Calu3 (cell line): Measurements from ENCODE around the gene PARG. TPM values are rescaled to one million over a fixed set of nuclear protein-coding genes. Genes with fewer than 3 reads are reported as not detected.
"Not testable (repeated sequence)": the region's sequence is repeated elsewhere in the genome, so short reads cannot be mapped to it uniquely, and the experiment has no call there.

Source experiments
- BruUV-seq: library from RNA; stranded (reverse); fragments of 400-500 nt; replicated peaks from 2 replicates; lab custom pipeline; 2021; lab: Mats Ljungman, UMichigan
- CTCF ChIA-PET: fragments of 300-600 bp; sonication (Branson Sonifier 250); formaldehyde crosslinking; loops from one replicate; lab custom pipeline; 2022; ENCODE audit warnings: antibody characterized with exemption; lab: Charles Lee
- DNase-seq: peaks from one replicate; pipeline ENCODE4 v3.0.0; 2022
- H3K27ac Mint-ChIP-seq: one replicate; pipeline ENCODE4 v1.8.0; 2022; ENCODE audit warnings: mixed read lengths; ENCODE audit not compliant: unreplicated experiment
- H3K27me3 Mint-ChIP-seq: one replicate; pipeline ENCODE4 v1.8.0; 2022; ENCODE audit warnings: mixed read lengths; ENCODE audit not compliant: unreplicated experiment
- H3K36me3 Mint-ChIP-seq: one replicate; pipeline ENCODE4 v1.8.0; 2022; ENCODE audit warnings: mild to moderate bottlenecking, moderate library complexity, mixed read lengths; ENCODE audit not compliant: insufficient read depth, unreplicated experiment
- H3K4me1 Mint-ChIP-seq: one replicate; pipeline ENCODE4 v1.8.0; 2022; ENCODE audit warnings: mild to moderate bottlenecking, low read depth, mixed read lengths; ENCODE audit not compliant: unreplicated experiment
- H3K4me3 Mint-ChIP-seq: one replicate; pipeline ENCODE4 v1.8.0; 2022; ENCODE audit warnings: mild to moderate bottlenecking, low read depth, moderate library complexity, mixed read lengths; ENCODE audit not compliant: unreplicated experiment
- H3K9me3 Mint-ChIP-seq: one replicate; pipeline ENCODE4 v1.8.0; 2022; ENCODE audit warnings: low read depth, mixed read lengths; ENCODE audit not compliant: unreplicated experiment
- CTCF ChIP-seq: fragments of 200-600 bp; IDR thresholded peaks from one replicate; pipeline ENCODE4 v1.8.0; 2022; ENCODE audit warnings: antibody characterized with exemption; ENCODE audit not compliant: unreplicated experiment
- intact Hi-C: fragments of 100-400 bp; cut with micrococcal nuclease; formaldehyde crosslinking; loops from one replicate; pipeline ENCODE4 v1.10.0; 2022; ENCODE audit not compliant: unreplicated experiment
- total RNA-seq: library from RNA; stranded (reverse); gene quantifications from 2 replicates; pipeline ENCODE4 v1.2.3, GENCODE V29; 2022

The PARG gene
- total RNA-seq, 1 experiment from 2014 or later, result 41.1 TPM

- H3K27ac Mint-ChIP-seq, DNase-seq, BruUV-seq, H3K27me3 Mint-ChIP-seq, H3K4me1 Mint-ChIP-seq, H3K9me3 Mint-ChIP-seq, intact Hi-C loops, CTCF ChIA-PET, H3K4me3 Mint-ChIP-seq, H3K36me3 Mint-ChIP-seq: not testable (repeated sequence)
Measured at GRCh38 chr10:49871462-49871861, 70.4 kb downstream of the PARG start.

- H3K4me3 Mint-ChIP-seq, H3K27ac Mint-ChIP-seq, DNase-seq, BruUV-seq, H3K9me3 Mint-ChIP-seq, CTCF ChIA-PET, H3K27me3 Mint-ChIP-seq, intact Hi-C loops, H3K4me1 Mint-ChIP-seq, H3K36me3 Mint-ChIP-seq: not testable (repeated sequence)
Measured at GRCh38 chr10:49859933-49860332, 81.9 kb downstream of the PARG start.

GRCh38 chr10:49858697-49859382 lies 83.0 kb downstream of the PARG start:
- H3K9me3 Mint-ChIP-seq, H3K27ac Mint-ChIP-seq, DNase-seq, H3K4me1 Mint-ChIP-seq, H3K4me3 Mint-ChIP-seq, H3K27me3 Mint-ChIP-seq, H3K36me3 Mint-ChIP-seq, intact Hi-C loops, BruUV-seq, CTCF ChIA-PET: not testable (repeated sequence)

GRCh38 chr10:49849520-49849919 lies 92.3 kb downstream of the PARG start:
- H3K9me3 Mint-ChIP-seq, BruUV-seq, CTCF ChIA-PET, H3K4me3 Mint-ChIP-seq, DNase-seq, H3K36me3 Mint-ChIP-seq, H3K27ac Mint-ChIP-seq, intact Hi-C loops, H3K4me1 Mint-ChIP-seq, H3K27me3 Mint-ChIP-seq: not testable (repeated sequence)

- intact Hi-C loops, result loop anchor here (1.0 kb wide), 1 partner anchor 8 kb away; no protein-coding TSS in a partner anchor
- BruUV-seq, result no TSS peak
- peak overlapping the region; percentile 55 for H3K4me3 Mint-ChIP-seq
Measured at GRCh38 chr10:49844775-49845595, 96.8 kb downstream of the PARG start.

GRCh38 chr10:49842333-49842628 lies 99.5 kb downstream of the PARG start:
- BruUV-seq, DNase-seq, H3K9me3 Mint-ChIP-seq, H3K27me3 Mint-ChIP-seq, H3K4me3 Mint-ChIP-seq, intact Hi-C loops, H3K27ac Mint-ChIP-seq: not testable (repeated sequence)
- H3K36me3 Mint-ChIP-seq, result peaks cover 33% of the 10 kb centered on the region
- H3K4me1 Mint-ChIP-seq, result peaks cover 29% of the 10 kb centered on the region
- CTCF ChIA-PET, result interaction anchor here (1.0 kb wide), 1 partner anchor 18 kb away, joined by 3 read pairs; no protein-coding TSS in a partner anchor

More at GRCh38 chr10:49844775-49845595, 96.8 kb downstream of the PARG start:
- Mint-ChIP-seq H3K36me3 (peaks cover 20% of the 10 kb centered on the region), H3K9me3 (no peaks in the 10 kb centered on the region), H3K27me3 (no peaks in the 10 kb centered on the region), H3K27ac (peak overlapping the region; percentile 96), H3K4me1 (peaks cover 21% of the 10 kb centered on the region)
- peak; percentile 5 for DNase-seq
- no peak for TF ChIP-seq CTCF
- CTCF ChIA-PET, result no interaction called here
